Effector CD8-positive, alpha-beta T cell (primary cell): ENCODE data around the gene GFRAL.
"Not testable (repeated sequence)": the region's sequence is repeated elsewhere in the genome, so short reads cannot be mapped to it uniquely, and the experiment has no call there.

Source experiments
- DNase-seq: peaks from one replicate; lab custom pipeline; 2025; lab: John Stamatoyannopoulos, UW
- total RNA-seq, 4 experiments: gene quantifications; one replicate each; lab custom pipeline; 2026; lab: John Stamatoyannopoulos, UW

GFRAL gene, protein sequence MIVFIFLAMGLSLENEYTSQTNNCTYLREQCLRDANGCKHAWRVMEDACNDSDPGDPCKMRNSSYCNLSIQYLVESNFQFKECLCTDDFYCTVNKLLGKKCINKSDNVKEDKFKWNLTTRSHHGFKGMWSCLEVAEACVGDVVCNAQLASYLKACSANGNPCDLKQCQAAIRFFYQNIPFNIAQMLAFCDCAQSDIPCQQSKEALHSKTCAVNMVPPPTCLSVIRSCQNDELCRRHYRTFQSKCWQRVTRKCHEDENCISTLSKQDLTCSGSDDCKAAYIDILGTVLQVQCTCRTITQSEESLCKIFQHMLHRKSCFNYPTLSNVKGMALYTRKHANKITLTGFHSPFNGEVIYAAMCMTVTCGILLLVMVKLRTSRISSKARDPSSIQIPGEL
- 0 reads per million in 4 experiments for total RNA-seq

DNA sequence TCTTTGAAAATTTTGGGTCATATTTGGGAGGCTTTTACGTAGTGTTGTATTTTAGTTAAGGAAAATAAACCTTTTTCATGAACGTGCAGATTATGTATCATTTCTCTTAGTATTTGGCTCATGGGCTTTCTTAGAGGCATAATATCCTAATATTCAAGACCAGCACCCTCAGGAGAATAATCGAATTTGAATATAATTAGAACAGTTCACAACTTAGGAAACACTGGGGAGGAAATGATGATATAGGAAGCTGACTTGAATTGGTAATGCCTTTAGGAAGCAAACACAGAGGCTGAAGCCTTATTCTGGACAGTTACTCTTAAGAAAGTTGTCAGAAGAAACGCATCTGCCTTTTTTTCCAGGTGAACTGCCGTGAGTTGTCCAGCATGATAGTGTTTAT, at the start of gene GFRAL:
Gene GFRAL (plus strand): TSS at position 301 of the 400 bp plus-strand sequence. CDS start 86 bp downstream, at position 387.
- DNase-seq = no peak

DNA sequence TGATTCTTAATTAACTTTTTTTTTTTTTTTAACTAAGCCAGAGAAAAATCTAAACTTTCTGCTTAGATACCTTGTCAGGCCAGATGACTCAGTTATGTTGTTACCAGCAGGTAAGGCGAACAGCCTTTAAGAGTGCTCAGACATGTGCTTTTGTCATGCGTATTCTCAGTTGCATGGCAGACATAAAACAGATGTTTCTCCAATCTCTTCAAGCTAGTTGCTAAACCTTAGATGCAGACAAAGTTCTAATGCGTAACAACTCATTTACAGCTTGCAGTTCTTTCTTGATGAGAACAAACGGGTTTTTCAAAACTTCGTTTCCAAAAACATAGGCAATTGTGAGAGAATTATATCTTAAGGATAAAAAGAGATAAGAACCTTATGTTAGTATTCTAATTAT, 49.6 kb upstream of the GFRAL start:
- DNase-seq = no peak

DNA sequence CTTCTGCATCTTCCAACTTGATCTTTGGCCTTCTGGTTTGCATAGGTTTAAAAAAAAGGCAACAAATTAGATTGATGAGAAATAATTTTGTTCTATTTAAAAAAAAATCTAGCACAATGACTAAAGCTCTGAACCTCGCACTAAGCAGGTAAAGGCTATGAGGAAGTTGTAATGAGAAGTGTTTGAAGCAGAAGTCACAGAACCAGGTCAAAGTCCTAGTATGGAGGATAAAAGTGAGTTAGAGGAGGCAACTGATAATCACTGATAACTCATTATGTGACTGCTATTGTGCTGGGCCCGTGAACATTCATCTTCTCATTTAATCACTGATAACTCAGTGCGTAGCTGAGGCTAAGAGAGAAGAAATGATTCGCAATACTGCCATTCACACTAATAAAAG, 46.1 kb upstream of the GFRAL start:
- no peak for DNase-seq

DNA sequence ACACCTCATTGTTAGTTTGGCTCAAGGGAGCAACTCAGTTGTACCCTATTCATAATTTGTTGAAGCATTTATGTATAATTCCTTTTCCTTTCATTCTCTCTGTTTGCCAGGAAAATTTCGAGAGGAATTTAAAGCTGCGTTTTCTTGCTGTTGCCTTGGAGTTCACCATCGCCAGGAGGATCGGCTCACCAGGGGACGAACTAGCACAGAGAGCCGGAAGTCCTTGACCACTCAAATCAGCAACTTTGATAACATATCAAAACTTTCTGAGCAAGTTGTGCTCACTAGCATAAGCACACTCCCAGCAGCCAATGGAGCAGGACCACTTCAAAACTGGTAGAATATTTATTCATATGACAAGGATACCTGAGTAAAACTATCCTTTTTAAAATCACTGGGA, 45.2 kb upstream of the GFRAL start:
- DNase-seq = no peak

DNA sequence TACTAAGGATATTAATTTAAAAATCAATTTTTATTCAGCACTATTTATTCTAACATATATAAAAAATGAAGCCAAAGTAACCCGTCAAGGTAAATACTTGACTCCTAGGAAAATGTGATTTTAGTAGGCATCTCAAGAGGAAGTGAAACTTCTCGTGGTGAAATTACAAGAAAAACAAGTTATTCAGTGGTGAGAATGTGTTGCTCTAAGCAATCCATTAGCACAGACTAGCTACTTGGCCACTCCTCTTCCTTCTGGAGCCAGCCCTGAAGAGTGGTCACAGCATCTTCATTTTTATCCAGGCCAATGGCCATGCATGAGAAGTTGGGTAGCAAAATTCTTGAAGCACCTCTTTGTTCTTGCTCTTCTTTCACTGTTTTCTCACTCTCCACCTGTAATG, 40.4 kb upstream of the GFRAL start:
- no peak for DNase-seq

DNA sequence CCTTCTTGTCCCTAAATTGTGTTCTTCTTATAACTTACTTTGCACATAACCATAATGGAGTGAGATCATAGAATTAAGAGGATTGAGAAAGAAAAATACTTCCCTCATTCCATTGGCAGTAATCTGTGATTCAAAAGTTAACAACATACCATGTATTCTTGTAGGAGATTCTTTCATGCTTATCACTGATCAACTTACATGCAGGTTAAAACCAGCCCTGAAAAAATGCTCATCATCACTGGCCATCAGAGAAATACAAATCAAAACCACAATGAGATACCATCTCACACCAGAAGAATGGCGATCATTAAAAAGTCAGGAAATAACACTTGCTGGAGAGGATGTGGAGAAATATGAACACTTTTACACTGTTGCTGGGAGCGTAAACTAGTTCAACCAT, 36.5 kb upstream of the GFRAL start:
- no peak for DNase-seq

DNA sequence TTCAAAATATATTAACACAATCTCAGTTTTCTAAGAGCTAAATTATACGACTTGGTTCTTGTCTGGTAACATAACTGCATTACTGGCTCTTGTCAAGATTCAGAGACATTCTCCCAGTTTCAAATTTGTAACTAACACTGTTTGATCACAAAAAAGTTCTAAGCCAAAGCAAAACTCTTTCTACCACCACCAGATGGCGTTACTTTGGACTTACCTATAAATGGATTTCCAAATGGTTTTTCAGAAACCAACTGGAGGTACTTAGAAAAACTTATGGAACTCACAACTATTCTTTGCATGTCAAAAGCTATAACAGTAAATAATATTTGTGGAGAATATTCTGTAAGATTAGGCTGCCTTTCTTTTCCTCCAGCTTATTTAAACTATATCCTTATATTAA, 34.2 kb upstream of the GFRAL start:
- no peak for DNase-seq

DNA sequence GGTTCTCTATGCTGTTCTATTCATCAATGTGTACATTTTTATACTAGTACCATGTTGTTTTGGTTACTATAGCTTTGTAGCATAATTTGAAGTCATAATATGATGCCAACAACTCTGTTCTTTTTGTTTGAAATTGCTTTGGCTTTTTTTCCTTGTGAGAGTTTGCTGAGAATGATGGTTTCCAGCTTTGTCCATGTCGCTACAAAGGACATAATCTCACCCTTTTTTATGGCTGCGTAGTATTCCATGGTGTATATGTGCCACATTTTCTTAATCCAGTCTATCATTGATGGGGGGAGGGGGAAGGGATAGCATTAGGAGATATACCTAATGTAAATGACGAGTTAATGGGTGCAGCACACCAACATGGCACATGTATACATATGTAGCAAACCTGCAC, 30.1 kb upstream of the GFRAL start:
- DNase-seq = not testable (repeated sequence)

DNA sequence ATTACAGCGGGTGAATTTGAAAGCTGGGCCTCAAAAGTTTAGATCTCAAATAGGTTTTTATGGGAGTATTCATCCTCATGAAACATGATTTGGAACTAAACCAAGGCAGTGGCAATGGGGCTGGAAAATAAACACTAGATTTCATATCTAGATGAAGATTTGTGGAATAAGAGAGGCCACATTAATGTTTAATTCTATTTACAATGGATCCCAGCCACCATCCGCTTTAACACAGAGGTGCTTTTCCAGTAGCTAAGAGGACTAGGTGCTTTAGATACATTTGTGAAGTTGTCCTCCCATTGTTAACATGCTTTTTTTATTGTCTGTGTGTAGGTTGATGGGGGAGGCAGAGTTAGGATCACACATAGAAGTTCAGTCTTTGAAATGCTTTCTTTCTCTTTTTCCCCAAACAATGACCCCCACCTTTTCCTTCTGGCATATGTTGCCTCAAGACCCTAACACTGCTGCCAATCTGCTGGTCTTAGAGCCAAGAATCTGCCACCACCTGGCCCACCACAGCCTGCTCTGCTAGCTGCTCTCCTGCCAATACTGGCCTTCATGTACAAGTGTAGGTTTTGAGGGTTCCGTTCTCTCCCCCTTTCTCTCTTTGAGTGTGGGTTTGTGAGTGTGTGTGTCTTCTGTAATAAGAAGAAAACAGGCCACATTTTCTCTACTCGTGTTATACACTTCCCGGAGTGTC, 27.8 kb upstream of the GFRAL start:
- DNase-seq = no peak

DNA sequence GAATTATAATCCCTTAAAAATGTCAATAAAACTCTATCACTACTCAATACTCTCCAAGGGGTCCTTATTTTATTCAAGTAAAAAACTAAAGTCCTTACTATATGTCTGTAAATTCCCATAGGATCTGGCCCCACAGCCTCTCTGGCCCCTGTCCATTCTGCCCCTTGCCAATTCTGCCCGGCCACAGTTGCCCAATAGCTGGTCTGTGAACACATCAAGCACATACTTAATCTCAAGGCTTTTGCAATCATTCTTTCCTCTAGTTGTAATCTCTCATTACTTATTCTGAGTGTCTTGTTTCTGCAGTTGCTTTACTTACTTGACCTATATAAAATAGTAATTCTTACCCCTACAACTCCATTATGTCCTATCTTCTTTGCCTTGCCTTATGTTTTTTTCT, 22.5 kb upstream of the GFRAL start:
- no peak for DNase-seq

DNA sequence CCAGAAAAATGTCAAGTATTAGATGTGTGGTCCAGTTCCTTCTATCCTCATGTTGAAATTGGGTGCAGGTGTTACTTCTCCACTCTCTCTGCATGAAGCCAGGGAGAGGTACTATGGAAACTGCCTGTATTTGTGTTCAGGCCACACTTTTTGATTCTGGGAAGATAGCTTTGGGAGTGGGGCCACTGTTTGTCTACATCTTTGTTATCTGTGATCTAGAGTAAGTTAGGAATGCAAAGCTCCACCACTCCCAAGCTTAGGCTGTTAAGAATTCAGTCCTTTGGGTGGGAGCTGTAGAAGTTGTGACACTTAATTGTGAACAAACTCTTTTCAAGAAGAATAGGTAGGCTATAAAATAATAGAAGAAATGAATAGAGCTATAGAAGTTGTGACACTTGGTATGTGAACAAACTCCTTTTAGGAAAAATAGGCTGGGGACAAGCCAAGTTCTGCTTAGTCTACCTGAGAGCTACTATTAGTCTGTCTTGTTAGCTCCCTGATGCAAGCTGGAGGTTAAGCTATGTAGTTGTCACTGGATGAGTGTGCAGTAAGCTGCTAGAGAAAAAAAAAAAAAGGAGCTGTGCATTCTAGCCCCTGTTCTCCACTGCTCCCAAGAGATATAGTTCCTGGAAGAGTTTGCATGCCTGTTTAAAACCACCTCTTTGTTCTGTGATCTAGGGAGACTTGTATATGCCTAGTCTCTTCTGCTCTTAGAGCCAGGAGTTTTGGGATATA, 7.1 kb upstream of the GFRAL start:
- DNase-seq = no peak

DNA sequence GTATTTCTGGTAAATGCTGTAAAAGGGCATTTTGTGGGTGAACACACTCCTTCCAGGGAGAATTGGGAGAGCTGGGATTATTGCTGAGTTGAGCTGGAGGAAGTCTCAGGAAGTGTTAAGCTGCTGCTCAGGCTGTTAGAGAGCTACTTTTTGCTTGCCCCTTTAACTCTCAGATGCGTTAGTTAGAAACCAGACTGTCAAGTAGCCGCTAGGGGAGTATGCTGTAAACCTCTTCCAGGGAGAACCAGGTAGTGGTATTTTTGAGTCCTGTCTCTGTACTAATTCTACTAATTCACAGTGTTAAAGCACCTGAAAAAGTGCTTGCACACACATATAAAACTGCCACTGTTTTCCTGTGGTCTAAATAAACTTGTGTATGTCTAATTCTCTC, 6.6 kb upstream of the GFRAL start:
- no peak for DNase-seq

DNA sequence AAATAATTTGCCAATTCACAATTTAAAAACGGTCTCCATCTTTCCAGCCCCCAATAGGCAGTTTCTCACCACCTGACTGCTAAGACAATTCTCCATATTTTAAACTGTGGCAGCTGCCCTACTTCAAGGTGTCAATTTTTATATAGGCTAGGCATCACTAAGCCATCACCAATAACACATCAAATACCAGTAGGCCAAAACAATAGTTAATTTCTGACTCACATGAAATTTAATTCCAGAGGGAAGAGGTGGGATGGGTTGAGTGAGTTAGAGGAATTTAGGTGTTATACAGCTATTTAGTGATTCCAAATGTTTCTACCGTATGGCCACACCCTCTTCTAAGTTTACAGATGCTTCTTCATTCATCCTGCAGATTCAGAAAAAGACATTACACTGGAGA, 49.9 kb downstream of the GFRAL start:
- DNase-seq = no peak

DNA sequence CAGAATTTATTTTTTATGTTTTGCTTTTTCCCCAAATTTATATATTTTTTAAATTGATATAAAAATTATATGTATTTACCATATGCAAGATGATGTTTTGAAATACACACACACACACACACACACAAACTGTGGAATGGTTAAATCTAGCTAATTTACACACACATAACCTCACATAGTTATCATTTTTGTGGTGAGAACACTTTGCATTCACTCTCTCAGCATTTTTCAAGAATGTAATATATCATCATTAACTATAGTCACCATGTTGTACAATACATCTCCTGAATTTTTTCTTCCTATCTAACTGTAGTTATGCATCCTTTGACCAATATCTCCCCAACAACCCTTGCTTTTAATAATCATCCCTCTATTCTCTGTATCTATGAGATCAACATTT, 52.2 kb downstream of the GFRAL start:
- DNase-seq = no peak

DNA sequence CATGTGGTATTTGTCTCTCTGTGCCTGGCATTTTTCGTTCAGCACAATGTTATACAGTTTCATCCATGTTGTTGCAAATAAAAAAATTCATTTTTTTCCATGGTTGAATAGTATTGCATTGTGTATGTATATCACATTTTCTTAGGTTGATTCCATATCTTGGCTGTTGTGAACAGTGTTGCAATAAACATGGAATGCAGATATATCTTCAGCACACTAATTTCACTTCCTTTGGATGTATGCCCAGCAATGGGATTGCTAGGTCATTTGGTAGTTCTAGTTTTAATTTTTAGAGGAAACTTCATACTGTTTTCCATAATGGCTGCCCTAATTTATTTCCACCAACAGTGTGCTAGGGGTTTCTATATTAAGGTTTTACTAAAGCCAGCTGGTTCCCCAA, 52.6 kb downstream of the GFRAL start:
- no peak for DNase-seq

DNA sequence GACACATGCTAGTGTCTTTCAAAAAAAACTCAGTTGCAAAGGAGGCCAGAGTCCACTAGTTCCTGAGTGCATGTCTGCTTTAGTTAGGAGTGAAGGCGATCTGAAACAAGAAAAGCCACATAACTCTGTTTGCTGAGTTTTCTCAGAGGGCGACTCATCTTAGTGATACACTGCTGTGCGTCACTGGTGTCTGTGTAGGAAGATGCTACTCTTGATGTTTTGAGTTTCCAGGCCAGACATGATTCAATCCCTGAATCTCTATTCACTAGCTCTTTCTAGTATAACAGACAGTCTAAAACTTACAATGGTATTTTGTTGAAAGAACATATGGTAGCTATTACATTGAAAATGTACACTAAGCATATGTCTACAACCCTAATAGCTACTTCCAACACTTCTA, 60.9 kb downstream of the GFRAL start:
- DNase-seq = no peak

DNA sequence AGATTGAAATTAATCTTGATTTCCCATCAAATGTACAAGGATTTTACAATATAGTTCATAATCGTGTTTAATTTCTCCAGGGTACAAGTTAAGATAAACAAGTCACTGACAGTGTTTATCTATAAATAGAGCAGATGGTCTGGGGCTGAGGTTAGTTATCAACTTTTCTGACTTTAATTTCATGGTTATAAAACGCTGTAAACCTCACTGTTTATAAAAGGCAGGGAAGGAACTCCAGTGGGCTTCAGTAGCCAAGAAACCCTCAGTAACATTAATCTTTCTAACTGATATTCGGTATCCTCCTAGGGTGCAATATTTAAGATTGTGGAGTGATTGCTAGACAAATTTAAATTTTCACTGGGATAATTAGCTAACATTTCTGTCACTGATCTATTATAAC, 68.6 kb downstream of the GFRAL start:
- DNase-seq = no peak

DNA sequence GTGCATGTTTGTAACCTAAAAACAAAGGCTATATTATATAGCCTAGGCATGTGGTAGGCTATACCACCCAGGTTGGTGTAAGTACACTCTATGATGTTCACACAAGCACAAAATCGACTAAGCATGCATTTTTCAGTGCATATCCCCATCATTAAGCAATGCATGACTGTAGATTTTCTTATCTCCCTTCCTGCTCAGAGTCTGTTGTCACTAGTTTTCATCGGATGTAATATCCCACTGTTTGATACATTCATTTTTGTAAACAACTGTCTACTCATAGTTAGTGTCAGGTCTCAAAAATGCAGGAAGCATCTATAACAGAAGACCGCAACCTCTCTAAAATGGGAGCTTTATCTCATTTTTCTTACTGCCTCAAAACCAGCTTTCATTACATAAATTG, 70.7 kb downstream of the GFRAL start:
- DNase-seq = no peak

DNA sequence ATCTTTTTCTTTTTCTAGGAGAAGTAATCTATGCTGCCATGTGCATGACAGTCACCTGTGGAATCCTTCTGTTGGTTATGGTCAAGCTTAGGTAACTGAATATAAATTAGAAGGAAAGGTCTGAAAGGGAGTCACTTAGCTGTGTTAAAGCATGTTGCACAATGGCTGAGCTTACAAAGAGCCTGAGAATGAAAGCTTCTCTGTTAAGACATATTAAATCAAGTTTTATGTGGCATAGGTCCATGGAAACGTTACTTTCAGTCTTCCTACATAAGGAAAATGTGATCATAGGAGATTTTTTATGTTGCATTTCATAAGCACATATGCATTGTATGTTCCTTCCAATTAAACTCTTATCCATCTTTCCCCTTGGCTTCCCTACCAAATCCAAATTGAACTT, 72.1 kb downstream of the GFRAL start:
- no peak for DNase-seq

DNA sequence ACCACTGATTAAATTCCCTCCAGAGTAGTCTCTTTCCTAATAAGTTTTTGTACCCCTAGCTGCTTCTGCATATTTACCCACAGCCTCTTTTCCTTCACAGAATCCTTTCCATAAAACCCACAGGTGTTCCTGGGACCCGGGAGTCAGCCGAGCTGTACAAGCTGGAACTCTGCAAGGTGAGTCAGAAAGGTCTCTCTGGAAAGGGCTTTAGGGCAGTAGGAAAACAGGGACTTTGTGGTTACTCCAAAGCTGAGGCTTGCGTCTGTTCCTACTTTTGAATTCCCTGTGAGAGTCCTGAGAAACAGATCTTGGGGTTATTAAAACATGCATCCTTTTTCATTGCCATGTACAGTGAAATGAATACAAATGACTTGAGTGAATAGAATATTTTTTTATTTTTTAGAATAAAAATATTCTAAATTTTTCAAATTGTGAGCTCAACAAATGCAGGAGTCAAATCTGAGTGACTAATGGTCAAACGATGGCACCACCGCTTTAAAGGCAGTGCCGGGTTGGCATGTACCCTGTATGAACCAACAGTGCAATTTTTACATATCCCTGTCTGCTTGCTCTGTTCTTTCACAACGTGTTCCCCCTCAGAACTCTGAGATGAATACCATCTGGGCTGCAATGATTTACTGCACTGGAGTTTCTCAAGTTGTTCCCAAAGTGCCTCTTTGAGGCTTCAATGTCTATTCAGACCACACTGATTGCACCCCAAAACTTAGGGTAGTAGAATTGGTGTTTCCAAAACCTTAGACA, 78.4 kb downstream of the GFRAL start:
- DNase-seq = no peak

DNA sequence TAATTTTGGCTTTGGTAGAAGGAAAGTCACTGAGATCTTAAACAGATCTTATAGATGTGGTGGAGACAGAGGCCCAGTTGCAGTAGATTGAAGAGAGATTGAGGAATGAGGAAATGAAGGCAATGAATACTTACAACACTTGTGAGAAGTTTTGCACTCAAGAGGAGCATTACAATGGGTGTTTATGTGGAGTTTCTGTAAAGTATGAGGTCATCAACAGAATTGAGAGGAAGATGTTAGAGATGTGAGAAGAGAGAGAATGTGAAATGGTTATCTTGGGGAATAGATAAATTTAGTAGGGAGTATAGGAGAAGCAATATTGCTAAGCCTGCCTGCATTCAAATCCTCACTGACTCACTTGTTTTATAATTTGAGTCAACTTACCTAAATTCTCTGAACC, 83.4 kb downstream of the GFRAL start:
- no peak for DNase-seq

DNA sequence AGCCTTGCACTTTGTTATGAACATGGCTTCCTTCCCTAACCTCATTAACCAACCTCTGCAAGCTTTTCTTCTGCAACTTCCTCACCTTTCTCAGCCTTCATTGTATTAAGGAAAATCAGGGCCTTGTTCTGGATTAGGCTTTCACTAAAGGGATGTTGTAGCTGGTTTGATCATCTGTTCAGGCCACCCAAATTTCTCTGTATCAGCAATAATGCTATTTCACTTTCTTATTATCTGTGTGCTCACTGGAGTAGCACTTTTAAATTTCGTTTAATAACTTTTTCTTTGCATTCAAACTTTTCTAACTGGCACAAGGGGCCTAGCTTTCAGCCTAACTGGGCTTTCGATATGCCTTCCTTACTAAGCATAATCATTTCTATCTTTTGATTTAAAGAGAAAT, 96.7 kb downstream of the GFRAL start:
- no peak for DNase-seq
